Activated CD4-positive, alpha-beta T cell treated with anti-CD3 and anti-CD28 coated beads, Interleukin-2, amount 10 ng/mL, durations not matched to agents 7 days and 5 days (primary cell): Measurements from ENCODE around the gene TMEM218. TPM values are rescaled to one million over a fixed set of nuclear protein-coding genes. Genes with fewer than 3 reads are reported as not detected.

ENCODE experiments used
- CTCF ChIA-PET: fragments of 350-600 bp; sonication (Branson Sonifier 250); formaldehyde crosslinking; loops from one replicate; lab custom pipeline; 2021; ENCODE audit warnings: antibody characterized with exemption; lab: Charles Lee
- POLR2A ChIA-PET: fragments of 350-600 bp; sonication (Branson Sonifier 250); formaldehyde crosslinking; loops from one replicate; lab custom pipeline; 2021; ENCODE audit warnings: antibody characterized with exemption; lab: Charles Lee
- DNase-seq: peaks from one replicate; pipeline ENCODE4 v3.0.0-alpha.2; 2020
- H3K27ac Mint-ChIP-seq: one replicate; pipeline ENCODE4 v1.8.0; 2021; ENCODE audit warnings: mild to moderate bottlenecking, moderate library complexity, mixed read lengths
- H3K27me3 Mint-ChIP-seq: one replicate; pipeline ENCODE4 v1.8.0; 2021; ENCODE audit warnings: mixed read lengths
- H3K36me3 Mint-ChIP-seq: one replicate; pipeline ENCODE4 v1.8.0; 2021; ENCODE audit warnings: low read depth, mixed read lengths
- H3K4me1 Mint-ChIP-seq: one replicate; pipeline ENCODE4 v1.8.0; 2021; ENCODE audit warnings: mixed read lengths
- H3K4me3 Mint-ChIP-seq: one replicate; pipeline ENCODE4 v1.8.0; 2021; ENCODE audit warnings: mild to moderate bottlenecking, moderate library complexity, mixed read lengths
- H3K9me3 Mint-ChIP-seq: one replicate; pipeline ENCODE4 v1.8.0; 2021; ENCODE audit warnings: mixed read lengths
- total RNA-seq, 2 experiments: library from RNA; stranded (reverse); gene quantifications; one replicate each; pipeline ENCODE4 v1.2.3, GENCODE V29; 2021

Gene TMEM218
- total RNA-seq, 2 experiments from 2014 or later: 16.3 to 16.9 TPM

DNA sequence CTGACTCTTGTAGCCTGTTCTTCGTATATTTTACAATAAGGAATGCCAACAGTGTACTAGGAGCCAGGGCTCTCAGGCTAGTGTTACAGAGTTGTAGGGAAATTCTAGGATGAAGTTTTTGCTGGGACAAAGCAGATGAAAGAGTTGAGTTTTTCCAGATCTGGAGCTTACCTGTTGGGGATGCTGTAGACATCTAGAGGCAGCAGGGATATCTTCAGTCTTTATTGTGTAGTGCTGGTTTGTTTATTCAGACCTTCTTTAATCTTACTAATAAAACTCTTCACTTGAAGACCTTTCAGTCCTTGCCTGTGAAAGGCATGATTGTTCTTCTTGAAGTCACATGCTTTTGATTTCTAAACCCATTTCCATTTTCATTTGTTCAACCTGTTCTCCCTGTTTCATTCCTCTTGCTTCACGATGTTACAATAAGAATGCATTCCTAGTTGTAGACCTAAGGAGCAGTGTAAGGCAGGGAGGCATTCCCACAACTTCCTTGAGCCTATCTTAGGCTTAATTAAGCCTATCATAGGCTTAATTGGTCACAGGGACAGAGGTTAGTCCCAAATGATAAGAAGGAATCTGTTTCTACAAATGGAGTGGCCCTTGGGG, 56.2 kb downstream of the TMEM218 start:
- H3K27me3 Mint-ChIP-seq: peaks cover 7% of the 10 kb centered on the region
- H3K4me1 Mint-ChIP-seq: peaks cover 9% of the 10 kb centered on the region
- H3K9me3 Mint-ChIP-seq: no peaks in the 10 kb centered on the region
- no peak overlapping the region for H3K27ac Mint-ChIP-seq
- H3K4me3 Mint-ChIP-seq: no peak overlapping the region
- POLR2A ChIA-PET: no interaction called here
- no peak for DNase-seq
- CTCF ChIA-PET: interaction anchor here (0.7 kb wide), 1 partner anchor 77 kb away, joined by 3 read pairs; no protein-coding TSS in a partner anchor
- no peaks in the 10 kb centered on the region for H3K36me3 Mint-ChIP-seq

DNA sequence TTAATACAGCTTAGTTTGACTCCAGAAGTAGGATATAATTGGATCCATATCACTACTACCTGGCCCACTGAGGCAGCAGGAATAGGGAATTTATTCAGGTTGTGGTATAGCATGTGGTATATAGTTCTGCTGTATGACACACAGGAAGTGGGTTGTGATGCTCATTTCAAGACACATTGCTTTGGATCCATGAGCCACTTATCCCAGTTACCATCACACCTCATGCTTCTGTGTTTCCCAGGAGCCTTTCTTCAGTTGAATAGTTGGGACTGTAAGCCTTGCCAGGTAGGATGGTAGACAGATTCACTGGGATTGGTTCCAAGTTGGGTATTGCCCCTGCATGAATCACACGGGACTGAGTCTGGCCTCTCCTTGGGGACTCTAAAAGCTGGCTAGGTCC, 58.3 kb downstream of the TMEM218 start:
- peaks cover 9% of the 10 kb centered on the region for H3K4me1 Mint-ChIP-seq
- POLR2A ChIA-PET: no interaction called here
- no peak for DNase-seq
- no peaks in the 10 kb centered on the region for H3K9me3 Mint-ChIP-seq
- CTCF ChIA-PET: interaction anchor here (0.8 kb wide), 1 partner anchor 17 kb away, joined by 6 read pairs; no protein-coding TSS in a partner anchor
- H3K27ac Mint-ChIP-seq: no peak overlapping the region
- no peak overlapping the region for H3K4me3 Mint-ChIP-seq
- no peaks in the 10 kb centered on the region for H3K36me3 Mint-ChIP-seq
- H3K27me3 Mint-ChIP-seq: peaks cover 2% of the 10 kb centered on the region

DNA sequence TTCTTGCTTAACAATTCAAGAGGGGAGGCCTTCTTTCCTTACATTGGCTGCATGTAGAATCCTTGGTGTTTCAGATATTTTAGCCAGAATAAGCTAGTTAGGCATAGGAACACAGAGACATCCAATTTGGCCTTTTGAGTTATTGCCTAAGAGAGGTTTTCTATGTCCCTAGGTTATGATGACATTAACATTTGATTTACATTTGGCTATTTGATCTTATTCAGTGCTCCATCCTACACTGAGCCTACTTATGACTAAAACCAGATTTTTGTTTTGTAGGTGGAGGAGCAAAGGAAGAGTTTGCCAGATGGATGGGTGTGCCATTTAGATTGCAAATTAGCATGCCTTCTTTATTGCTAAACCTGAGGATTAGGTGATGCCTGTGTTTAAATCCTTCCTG, 59.4 kb downstream of the TMEM218 start:
- Mint-ChIP-seq H3K9me3 (no peaks in the 10 kb centered on the region), H3K4me1 (peaks cover 9% of the 10 kb centered on the region), H3K36me3 (no peaks in the 10 kb centered on the region), H3K27me3 (peaks cover under 1% of the 10 kb centered on the region), H3K27ac (no peak overlapping the region), H3K4me3 (no peak overlapping the region)
- no peak for DNase-seq
- CTCF ChIA-PET: no interaction called here
- POLR2A ChIA-PET: no interaction called here

DNA sequence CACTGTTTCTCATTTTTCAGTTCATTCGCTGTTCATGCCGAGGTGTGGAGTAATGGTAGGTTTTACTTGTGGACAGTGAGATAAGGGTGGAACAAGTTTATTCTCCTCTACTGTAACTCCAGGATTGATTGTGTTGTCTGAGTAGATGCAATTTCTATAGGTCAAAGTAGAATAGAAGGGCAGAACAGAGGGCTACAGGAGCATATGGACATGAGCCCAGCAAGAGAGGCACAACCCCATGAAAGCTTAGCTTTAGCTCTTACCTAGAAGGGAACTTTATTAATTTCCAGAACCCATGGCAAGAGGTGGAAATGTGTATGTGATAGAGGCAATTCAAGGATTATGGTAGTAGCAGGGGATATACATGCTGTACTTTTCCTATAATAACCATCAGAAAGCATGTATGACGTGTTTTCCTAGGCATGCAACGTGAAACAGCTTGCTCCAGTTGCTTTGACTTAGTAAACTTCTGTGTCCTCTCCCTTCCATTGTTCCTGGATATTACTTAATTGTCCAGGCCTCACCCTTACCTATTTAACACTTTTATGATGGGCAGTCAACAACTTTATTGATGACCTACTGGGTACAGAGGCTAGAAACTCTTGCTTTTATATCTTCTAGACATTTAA, 62.1 kb downstream of the TMEM218 start:
- ChIA-PET CTCF (no interaction called here), POLR2A (no interaction called here)
- H3K36me3 Mint-ChIP-seq: peaks cover 4% of the 10 kb centered on the region
- no peaks in the 10 kb centered on the region for H3K27me3 Mint-ChIP-seq
- peaks cover 3% of the 10 kb centered on the region for H3K9me3 Mint-ChIP-seq
- no peak for DNase-seq
- no peak overlapping the region for H3K4me3 Mint-ChIP-seq
- H3K27ac Mint-ChIP-seq: no peak overlapping the region
- peaks cover 9% of the 10 kb centered on the region for H3K4me1 Mint-ChIP-seq

Other genes with a start within 250 kb of the TMEM218 start
- gene ROBO3, start 246.2 kb downstream of the TMEM218 start, total RNA-seq: 10 to 100 TPM; 12.0 to 12.1 TPM
- gene ROBO4, start 213.8 kb downstream of the TMEM218 start, total RNA-seq: not detected
- gene HEPN1, start 192.4 kb downstream of the TMEM218 start, total RNA-seq: not detected
- gene HEPACAM, start 175.6 kb downstream of the TMEM218 start, total RNA-seq: not detected
- gene CCDC15, start 157.4 kb downstream of the TMEM218 start, total RNA-seq: 1 to 10 TPM; 7.3 to 9.0 TPM
- under 1 TPM; 0.60 to 0.73 TPM for gene SLC37A2, start 48.3 kb downstream of the TMEM218 start, total RNA-seq
- gene PKNOX2, start 53.1 kb upstream of the TMEM218 start, total RNA-seq: not detected